BE2C (cell line): ENCODE measurements around the gene IL4R.

Source experiments
- DNase-seq: peaks from one replicate; pipeline ENCODE4 v3.0.0-alpha.2; 2020
- H3K27me3 ChIP-seq: fragments of 250-450 bp; sonication (Bioruptor Pico); 2 replicates; pipeline ENCODE4 v1.5.1; 2020; ENCODE audit warnings: mild to moderate bottlenecking
- H3K36me3 ChIP-seq: fragments of 250-450 bp; sonication (Bioruptor Pico); 2 replicates; pipeline ENCODE4 v1.5.1; 2020; ENCODE audit warnings: mild to moderate bottlenecking
- H3K4me1 ChIP-seq: fragments of 250-450 bp; sonication (Bioruptor Pico); 2 replicates; pipeline ENCODE4 v1.5.1; 2020
- H3K4me3 ChIP-seq: 2 replicates; pipeline ENCODE4 v1.5.1; 2011; ENCODE audit warnings: low read depth, low read length
- H3K9me3 ChIP-seq: fragments of 250-450 bp; sonication (Bioruptor Pico); 2 replicates; pipeline ENCODE4 v1.5.1; 2020
- TF ChIP-seq, protein P1 (sequence below): IDR thresholded peaks from 2 replicates; pipeline ENCODE4 v1.5.1; 2012; ENCODE audit warnings: mild to moderate bottlenecking, low read depth, low read length

IL4R gene

DNA sequence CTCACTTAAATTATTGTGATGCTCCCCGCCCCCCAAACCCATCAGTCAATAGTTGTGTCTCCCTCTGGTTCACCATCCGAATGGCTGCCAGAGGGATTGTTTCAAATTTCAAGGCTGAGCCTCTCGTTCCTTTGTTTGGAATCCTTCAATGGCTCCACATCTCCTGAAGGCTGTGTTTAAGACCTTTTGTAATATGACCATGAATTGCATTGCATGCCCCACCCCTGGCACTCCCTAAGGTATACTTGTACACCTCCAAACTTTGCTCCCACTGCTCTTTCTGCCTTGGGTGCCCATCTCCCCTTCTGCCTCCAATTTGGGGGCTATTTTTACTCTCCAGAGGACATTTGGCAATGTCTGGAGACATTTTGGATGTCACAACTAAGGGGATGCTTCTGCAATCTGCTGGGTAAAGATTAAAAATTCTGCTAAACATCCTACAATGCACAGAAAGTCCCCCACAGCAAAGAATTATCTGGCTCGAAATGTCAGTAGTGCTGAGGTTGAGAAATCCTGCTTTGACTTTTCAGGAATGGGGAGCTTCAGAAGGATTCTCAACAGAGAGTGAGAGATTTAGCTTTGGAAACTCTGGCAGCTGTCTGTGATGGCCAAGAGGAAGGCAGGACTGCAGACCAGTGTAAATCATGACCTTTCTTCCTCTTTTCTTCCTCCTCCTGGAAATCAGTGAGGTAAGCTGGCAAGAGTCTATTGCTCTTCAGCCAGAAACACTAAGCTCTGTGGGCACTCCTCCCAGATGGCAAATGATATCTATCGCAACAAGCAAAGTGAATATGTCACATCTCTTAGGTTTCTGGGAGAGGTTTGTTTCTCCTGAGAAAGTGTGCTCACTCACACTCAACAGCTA lies 8.7 kb upstream of the IL4R start:
- TF ChIP-seq, protein P1, sequence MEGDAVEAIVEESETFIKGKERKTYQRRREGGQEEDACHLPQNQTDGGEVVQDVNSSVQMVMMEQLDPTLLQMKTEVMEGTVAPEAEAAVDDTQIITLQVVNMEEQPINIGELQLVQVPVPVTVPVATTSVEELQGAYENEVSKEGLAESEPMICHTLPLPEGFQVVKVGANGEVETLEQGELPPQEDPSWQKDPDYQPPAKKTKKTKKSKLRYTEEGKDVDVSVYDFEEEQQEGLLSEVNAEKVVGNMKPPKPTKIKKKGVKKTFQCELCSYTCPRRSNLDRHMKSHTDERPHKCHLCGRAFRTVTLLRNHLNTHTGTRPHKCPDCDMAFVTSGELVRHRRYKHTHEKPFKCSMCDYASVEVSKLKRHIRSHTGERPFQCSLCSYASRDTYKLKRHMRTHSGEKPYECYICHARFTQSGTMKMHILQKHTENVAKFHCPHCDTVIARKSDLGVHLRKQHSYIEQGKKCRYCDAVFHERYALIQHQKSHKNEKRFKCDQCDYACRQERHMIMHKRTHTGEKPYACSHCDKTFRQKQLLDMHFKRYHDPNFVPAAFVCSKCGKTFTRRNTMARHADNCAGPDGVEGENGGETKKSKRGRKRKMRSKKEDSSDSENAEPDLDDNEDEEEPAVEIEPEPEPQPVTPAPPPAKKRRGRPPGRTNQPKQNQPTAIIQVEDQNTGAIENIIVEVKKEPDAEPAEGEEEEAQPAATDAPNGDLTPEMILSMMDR: no peak
- no peaks in the 10 kb centered on the region for H3K4me1 ChIP-seq
- H3K36me3 ChIP-seq: no peaks in the 10 kb centered on the region
- no peak overlapping the region for H3K4me3 ChIP-seq
- H3K9me3 ChIP-seq: no peaks in the 10 kb centered on the region
- no peaks in the 10 kb centered on the region for H3K27me3 ChIP-seq
- no peak for DNase-seq

DNA sequence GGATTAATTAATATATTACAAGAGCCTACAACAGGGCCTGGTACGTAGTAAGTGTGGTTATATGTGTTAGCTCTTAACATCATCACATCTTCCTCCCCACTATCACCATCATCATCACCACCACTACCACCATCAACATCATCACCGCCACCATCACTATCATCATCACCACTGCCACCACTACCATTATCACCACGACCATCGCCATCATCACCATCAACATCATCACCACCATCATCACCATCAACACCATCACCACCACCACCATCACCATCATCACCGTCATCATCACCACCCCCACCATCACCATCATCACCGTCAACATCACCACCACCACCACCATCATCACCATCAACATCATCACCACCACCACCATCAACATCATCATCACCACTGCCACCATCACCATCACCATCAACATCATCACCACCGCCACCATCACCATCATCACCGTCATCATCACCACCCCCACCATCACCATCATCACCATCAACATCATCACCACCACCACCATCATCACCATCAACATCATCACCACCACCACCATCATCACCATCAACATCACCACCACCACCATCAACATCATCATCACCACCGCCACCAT lies 7.8 kb upstream of the IL4R start:
- Histone ChIP-seq H3K36me3 (no peaks in the 10 kb centered on the region), H3K9me3 (no peaks in the 10 kb centered on the region; the same call in 1 of the 2 replicates), H3K27me3 (peaks cover 2% of the 10 kb centered on the region), H3K4me1 (no peaks in the 10 kb centered on the region), H3K4me3 (no peak overlapping the region)
- TF ChIP-seq, protein P1: no peak
- DNase-seq: no peak

DNA sequence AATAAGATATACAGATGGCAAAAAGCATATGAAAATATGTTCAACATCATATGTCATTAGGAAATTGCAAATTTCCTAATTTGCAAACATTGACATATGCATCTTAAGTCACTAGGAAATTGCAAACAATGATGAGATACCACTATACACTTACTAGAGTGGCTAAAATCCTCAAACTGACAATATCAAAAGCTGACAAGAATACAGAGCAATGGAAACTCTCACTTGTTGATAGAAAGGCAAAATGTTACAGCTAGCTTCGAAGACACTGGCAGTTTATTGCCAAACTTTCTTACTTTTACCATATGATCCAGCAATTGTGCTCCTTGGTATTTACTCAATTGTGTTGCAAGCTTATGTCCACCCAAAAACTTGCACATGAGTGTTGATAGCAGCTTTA lies 5.0 kb upstream of the IL4R start:
- no peak overlapping the region for H3K4me3 ChIP-seq
- H3K4me1 ChIP-seq: no peaks in the 10 kb centered on the region
- H3K9me3 ChIP-seq: no peaks in the 10 kb centered on the region; the same call in 1 of the 2 replicates
- no peak for DNase-seq
- TF ChIP-seq, protein P1: no peak
- H3K36me3 ChIP-seq: no peaks in the 10 kb centered on the region
- peaks cover 22% of the 10 kb centered on the region for H3K27me3 ChIP-seq

DNA sequence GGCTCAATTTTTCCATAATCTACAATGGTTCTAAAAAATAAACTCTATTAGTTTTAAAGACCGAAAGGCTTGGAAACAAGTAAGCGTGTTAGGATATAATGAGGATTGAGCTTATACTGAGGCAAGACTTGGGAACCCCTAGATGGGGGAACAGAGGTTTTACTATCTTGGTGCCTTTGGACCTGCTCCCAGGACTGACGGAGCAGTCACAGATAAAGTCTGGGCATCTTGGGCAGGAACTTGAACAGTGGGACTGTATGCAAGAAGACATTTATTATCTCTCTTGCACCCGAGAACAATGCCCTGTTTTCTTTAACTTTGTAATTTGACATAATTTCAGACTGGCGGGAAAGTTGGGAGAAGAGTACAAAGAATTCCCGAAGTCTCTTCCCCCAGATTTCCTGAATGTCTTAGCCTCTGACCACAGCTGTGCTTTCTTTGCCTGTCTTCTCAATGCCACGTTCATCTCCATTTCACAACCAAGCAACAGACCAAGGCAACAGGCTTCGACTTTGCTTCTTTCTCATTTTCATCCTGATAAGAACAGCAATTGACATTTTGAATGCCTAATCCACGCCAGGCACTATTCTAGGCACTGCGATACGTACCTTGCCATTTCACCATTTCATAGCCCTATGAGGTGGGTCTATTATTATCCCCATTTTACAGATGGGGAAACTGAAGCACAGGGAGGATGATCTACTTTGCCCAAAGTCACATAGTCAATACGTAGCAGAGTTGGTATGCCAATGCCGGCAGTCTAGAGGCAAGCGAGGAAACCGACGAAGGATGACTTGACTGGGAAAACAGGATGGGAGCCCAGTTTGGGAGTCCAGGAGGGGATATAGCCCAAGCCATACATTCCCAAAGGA lies 3.0 kb upstream of the IL4R start:
- TF ChIP-seq, protein P1: no peak
- no peaks in the 10 kb centered on the region for H3K36me3 ChIP-seq
- H3K9me3 ChIP-seq: no peaks in the 10 kb centered on the region; the same call in 1 of the 2 replicates
- H3K27me3 ChIP-seq: peaks cover 38% of the 10 kb centered on the region
- no peak for DNase-seq
- H3K4me1 ChIP-seq: no peaks in the 10 kb centered on the region
- no peak overlapping the region for H3K4me3 ChIP-seq

DNA sequence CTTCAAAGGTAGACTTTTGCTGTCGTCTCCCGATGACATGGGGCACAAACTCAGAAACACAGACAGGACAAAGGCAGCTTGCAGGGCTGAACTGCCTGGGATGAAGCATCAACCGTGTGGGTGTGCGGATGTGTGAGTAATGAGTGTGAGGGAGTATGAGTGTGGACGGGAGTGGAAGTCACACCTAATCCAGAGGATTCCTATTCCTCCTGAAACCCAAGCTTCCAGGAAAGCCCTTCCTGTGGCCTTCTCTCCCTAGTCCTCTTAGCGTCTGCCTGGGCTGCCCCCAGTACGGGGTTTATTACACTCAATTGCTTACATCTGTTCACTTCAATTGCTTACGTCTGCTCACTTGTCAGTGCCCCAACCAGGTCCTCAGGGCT lies 2.3 kb upstream of the IL4R start:
- no peaks in the 10 kb centered on the region for H3K36me3 ChIP-seq
- no peak for DNase-seq
- H3K4me3 ChIP-seq: no peak overlapping the region
- no peaks in the 10 kb centered on the region; the same call in 1 of the 2 replicates for H3K9me3 ChIP-seq
- TF ChIP-seq, protein P1: no peak
- H3K4me1 ChIP-seq: no peaks in the 10 kb centered on the region
- peaks cover 39% of the 10 kb centered on the region for H3K27me3 ChIP-seq
